GM19372 (cell line): ENCODE measurements around the gene EDIL3.

ENCODE experiments used
- ATAC-seq: cut with Tn5 transposase; IDR thresholded peaks from one replicate; pipeline ENCODE4 v1.9.1; 2021; ENCODE audit warnings: mild to moderate bottlenecking, low read depth, moderate library complexity; ENCODE audit not compliant: unreplicated experiment

The EDIL3 gene

DNA sequence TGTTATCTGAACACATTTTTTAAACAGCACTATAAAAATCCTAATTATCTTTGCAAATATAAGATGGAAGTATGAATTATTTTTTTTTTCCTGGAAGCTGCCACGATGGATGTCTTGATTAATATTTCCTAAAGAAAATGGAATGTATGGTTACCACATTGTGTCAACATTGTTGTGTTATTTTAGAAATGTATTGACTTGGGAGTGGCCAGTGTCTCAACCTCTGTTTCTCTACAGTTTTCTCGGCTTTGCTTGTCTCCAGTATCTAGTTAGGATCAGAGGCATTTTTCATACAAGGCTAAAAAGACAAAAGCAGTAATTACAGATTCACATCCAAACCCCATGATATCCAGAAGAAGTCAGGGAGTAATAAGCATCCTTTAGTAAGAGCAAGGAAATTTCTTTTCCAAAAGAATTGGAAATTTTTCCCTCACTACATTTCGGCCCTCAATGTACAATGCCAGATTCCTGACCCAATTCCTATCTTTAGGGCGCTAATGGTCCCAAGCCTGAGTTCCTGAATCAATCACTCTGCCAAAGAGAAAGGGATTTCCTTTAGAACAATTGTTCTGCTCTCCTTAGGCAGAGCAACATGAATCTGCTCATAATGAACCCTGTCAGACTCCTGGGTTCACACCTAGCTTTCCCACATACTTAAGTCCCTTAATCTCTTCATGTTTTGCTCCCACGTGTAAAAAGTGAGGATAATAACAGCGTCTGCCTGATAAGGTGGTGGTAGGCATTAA is 111.7 kb downstream of the EDIL3 start:
- no peak for ATAC-seq

DNA sequence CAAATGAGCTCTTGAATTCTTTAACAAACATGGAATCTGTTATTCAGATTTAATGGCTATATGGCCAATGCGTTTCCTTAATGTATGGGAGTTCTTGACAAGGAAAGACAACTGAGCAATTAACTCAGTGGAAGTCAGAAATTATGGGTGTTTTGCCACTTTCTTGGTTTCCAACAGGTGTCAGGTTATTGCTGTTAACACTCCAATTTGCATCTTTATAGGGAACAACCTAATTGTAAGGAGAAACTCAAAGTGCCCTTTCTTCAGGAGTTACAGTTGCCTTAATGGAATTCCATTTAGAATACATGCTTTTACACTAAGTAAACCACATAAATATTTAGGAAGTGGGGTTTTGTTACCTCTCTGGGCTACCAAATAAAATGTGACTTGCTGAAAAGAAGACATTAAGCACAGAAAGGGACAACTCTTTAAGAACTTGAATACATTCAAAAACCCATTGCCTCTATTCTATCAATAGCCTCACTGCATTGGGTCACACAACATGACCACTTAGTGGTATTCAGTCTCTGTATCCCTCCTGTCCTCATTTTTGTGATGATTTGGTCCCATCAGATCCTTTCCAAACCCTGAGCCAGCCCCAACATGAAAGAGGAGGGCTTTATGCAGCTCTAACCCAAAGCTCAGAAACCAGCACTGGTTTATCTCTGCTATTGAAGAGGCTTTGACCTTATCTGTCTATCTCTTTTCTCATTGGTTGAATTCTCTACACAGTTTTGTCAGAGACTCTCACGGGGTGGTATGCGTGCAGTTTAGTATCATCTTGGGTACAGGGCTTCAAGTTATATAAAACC is 118.7 kb downstream of the EDIL3 start:
- no peak for ATAC-seq

DNA sequence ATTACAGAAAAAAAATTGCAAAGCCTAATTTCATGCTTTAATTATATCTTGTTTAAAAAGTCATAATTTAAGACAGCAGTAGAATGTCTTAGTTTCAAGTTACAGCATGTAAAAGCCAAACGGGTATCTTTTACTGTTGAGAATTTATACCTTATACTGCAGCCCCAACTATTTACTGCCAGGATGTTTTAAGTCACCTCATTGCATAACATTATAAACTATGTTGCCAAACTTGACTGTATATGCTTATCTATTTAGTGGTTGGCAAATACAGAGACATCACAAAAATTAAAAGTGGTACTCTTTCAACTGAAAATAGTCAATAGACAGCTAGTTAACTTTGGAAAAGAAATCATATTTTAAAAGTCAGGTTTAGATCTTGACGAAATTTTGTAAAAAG is 119.5 kb downstream of the EDIL3 start:
- ATAC-seq: no peak

DNA sequence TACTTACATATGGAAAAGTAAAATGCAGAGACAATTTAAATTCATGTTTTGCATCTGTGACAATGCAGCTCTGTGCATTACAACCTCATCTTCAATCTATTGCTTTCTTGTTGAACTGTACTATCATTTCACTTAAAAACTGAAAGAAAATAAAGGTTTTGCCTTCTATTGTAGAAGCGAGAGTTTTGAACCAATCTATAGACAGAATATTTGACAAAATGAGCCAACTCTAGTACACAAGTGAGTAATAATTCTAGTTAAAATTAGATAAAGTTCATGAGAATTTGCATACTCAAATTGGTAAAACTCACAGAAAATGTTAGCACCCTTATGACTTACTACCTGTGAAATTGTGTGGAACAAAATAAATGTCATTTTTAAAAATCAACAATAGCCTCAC is 123.7 kb downstream of the EDIL3 start:
- ATAC-seq: no peak

DNA sequence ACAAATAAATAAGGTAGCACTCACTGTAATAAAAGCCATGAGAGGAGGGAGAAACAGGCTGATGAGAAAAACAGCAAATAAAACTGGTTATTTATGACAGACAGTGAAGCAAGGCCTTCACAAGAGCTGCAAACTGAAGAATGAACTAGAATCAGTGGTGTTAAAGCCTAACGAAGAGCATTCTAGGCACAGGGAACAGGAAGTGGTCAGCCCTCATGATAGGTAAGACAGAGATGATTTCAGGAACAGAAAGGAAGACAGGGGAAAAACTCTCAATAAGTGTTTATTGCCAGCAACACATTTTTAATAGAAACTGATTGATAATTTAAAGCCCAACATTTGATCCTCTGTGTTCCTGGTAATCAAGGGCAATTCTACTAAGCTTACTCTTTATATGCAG is 124.5 kb downstream of the EDIL3 start:
- ATAC-seq: no peak

DNA sequence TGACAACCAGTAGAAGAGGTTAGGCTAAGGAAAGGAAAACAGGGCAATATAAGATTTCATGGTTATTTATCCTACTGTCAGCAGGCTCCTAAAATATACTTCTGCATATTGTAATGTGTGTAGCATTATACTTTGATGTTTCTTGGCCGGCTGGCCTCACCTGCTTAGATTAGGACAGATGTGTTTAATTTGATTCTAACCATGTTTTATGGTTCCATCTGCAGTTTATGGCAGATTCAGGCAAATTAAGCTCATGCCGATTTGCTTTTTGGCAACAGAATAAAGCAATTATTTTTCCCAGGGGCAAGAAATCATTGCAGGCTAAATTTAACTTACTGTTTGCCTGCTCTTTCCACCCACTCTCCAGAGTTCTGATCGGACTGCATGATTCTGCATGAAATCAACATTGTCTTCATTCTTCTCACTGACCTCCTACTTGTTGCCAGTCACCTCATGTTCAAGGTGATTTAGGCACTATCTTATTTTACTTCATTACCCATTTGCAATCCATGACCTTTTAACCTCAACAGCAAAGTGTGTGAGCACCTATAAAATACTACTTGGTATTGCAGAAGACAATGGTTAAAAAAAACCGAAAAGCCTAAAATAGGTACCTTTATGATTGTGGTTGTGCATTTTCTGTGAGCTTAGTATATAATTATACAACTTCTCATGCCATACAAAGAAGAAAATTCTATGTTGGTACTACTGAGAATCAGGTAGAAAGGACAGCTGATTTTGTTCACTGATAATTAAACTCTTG is 125.2 kb downstream of the EDIL3 start:
- no peak for ATAC-seq

DNA sequence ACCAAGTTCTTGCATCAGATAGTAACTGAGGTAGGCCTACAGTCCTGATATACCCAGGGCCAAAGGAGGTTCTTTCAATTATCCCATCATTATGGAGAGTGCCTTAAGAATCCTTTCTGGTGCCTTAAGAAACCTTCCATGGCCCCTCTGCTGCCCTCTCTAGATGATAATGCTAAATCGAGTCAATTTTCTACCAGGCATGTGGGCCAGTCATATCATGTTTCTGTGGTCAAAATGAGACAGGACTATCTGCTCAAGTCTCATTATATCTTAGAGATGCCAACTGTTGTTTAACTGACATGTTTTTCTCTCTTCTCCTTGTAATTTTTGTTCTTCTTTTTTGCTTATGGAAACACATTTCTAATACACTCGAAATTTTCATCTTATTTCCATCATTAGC is 127.6 kb downstream of the EDIL3 start:
- no peak for ATAC-seq

DNA sequence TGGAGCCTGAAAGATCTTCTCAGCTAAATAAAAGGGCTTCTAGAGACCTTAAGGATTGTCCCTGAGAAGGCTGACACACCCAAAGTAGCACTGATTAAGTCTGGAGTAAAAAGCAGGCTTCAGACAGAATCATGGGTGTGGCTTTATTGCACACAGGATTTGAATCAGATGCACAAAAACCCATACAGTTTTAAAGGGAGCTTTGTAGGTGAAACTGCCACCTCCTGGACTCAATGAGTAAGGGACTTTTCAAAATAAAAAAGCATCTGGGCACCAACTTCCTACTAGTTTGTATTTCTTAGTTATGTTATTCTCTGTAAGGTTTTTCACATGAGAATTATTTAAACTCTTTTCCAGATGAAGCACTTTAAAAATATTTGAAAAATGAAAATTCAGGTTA is 129.4 kb downstream of the EDIL3 start:
- no peak for ATAC-seq

DNA sequence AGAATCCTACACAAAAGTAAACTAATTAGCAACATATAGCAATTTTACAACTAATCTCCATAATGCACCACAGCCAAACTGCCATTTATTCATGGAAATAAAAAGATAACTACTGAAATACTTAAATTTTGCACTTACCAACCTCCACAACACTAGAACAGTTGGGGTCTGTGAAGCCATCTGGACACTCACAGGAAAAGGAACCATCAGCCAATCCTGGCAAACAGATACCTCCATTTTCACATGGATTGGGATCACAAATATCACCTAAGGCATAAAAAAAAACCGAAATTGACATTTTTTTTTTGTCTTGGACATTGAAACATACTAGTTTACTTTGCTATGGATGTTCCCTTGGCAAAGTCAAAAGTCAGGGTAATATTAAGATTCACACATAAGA is 130.7 kb downstream of the EDIL3 start:
- no peak for ATAC-seq

DNA sequence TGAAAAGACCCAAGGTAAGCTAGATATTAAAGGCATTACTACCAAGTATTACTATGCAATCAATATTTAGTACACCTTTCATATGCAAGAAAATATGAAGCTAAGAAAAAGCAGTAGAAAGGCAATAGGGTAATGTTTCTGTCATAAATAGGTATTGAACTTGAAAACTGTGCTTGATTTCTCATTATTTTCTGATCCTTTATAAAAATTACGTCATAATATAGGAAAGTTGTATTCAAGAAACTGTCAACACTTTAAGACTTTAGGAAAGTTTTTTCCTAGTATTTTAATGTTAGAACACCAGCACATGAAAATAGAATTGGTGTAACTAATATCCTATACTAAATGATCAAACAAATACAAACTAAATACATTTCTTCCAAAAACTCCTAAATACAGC is 133.2 kb downstream of the EDIL3 start:
- ATAC-seq: no peak

DNA sequence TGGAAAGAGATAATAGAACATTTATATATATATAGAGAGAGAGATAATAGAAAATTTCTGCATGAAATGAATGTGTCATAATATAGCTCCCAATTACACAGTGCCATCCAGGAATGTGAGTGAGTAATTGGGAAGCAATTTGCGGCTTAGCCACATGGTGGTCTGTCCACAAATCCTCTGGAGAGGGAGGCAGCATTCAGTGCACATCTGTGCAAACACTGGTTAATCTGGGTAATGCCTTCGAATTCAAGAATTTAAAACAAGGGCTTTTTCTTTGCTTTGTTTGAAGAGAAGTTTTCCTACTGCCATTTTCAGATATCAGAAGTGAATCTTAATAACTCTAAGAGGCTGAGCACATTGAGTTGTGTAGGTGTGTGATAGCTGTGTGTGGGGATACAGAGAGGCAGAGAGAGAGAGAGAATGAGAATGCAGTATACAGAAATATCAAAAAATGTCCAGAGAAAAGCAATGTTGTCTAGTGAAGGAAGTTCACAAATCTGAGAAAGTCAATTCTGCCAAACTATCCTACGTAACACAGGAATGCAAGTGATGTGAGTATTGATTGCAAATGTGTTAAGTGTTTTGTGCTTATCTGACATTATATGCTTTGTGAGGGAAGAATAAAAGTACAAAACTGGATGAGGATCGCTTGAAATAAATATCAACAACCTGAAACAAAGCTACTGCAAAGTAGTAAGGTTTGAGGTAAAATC is 134.6 kb downstream of the EDIL3 start:
- no peak for ATAC-seq

DNA sequence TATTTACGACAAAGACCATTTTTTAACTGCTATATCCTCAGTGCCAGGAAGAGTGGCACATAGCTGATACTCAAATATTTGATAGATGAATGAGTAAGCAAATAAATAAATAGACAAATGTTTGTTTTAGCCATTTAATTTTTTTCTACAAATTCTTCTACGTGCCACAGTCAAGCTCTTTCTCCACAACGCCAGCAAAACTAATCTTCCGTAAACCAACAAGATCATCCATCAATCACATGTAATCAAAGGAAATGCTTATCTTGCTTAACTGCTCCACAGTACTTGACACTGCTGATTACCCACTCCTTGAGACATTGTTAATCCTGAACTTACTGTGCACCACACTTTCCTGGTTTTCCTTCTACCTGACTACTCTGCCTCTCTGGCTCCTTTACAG is 136.7 kb downstream of the EDIL3 start:
- ATAC-seq: no peak

DNA sequence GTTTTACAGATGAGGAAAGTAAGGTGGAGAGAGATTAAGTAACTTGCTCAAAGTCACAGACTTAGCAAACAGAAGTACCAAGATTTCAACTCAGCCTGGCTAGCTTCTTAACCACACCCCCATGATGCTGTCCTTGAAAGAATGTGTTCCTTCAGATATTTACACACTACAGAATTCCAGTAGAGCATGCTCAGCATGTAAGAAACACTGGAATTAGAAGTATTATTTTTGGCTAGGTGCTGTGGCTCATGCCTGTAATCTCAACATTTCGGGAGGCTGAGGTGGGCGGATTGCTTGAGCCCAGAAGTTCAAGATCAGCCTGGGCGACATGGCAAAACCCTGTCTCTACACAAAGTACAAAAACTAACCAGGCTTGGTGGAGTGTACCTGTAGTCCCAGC is 142.4 kb downstream of the EDIL3 start:
- ATAC-seq: no peak

DNA sequence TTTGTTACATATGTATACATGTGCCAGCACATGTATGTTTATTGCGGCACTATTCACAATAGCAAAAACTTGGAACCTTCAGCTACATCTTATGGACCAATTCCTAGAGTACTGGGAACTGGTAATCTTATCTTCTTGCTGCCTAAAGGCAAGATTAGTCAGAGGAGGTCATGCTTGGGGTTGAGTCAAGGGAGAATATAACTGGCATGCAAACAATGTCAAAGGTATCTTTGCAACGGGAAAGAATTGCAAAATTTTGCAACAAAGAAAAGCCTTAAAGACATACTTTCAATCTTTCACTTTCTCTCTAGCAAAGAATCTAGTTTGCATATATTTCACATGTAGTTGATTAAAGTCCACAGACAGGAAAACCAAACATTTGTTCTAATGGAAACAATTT is 145.2 kb downstream of the EDIL3 start:
- no peak for ATAC-seq

DNA sequence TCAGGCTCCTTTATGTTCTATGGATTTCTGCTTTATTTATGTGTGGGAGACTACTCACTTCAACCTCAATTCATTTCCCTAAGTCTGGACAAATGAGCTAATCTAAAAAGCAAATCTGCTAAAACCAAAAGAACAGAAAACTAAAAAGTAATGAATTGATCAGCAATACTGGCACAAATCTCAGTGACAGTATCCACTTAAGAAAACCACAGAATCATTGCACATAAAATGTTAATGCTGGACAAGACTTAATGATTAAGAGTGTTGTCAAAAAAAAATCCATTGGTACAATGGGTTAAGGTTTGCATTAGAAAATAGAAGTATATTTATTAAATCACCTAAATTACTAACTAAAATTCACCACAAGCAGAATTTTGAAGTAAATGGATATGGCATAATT is 147.6 kb downstream of the EDIL3 start:
- ATAC-seq: no peak

DNA sequence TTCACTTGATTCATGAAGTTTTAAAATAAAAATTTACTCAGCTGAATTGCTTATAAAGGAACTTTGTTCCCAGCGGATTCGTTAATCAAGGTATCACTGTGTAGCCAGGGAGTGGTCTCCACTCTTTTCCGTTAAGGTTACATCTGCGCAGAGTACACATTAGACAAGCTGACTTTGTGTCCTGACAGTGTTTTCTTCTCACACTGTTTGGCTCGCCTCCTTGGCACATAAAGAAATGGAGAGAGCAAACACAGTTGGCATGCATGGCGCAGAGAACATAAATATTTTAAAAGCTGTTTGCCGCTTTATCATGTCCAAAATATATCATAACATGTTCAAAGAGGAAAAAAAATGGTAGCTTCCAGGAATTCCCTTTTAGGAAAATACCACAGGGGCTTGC is 153.2 kb downstream of the EDIL3 start:
- ATAC-seq: no peak

DNA sequence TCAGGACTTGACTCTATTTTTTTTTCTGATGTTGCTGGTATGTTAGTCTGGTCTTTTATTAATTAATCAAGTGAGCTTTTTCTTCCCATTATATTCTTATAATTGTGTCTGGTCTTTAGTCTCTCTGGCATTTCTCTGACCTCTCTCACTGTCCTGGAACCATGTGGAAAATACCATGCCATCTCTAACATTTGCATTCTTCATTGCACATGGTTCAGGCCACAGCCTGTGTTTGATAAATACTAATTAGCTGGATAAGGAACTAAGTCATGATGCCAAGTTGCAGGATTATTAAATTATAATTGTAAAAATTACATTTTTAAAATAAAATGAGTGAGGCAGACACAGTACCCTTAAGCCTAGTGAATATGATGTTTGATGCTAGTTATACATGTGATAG is 155.6 kb downstream of the EDIL3 start:
- no peak for ATAC-seq

DNA sequence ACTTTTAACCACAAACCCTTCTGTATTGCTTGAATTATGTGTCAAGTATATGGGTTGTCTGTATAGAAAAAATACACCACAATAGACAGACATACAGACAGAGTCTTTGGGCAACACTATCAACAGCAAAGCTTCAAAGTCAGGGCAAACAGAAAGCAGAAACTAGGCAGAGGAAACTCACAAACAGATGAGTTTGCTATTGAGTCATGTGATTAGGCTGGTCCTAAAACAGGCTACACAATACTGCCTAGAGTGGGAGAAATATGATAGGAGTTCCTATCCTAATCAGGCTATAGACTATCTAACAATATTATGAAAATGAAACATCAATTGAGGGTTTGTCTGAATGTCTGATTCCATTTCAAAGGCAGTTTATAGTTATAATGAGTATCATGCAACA is 156.4 kb downstream of the EDIL3 start:
- ATAC-seq: no peak

DNA sequence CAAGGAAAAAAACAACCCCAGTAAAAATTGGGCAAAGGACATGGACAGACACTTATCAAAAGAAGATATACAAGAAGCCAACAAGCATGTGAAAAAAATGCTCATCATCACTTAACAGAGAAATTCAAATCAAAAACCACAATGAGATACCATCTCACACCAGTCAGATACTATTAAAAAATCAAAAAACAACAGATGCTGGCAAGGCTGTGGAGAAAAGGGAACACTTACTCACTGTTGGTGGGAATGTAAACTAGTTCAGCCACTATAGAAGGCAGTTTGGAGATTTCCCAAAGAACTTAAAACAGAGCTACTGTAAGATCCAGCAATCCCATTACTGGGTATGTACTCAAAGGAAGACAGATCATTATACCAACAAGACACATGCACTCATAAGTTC is 157.4 kb downstream of the EDIL3 start:
- ATAC-seq: no peak

DNA sequence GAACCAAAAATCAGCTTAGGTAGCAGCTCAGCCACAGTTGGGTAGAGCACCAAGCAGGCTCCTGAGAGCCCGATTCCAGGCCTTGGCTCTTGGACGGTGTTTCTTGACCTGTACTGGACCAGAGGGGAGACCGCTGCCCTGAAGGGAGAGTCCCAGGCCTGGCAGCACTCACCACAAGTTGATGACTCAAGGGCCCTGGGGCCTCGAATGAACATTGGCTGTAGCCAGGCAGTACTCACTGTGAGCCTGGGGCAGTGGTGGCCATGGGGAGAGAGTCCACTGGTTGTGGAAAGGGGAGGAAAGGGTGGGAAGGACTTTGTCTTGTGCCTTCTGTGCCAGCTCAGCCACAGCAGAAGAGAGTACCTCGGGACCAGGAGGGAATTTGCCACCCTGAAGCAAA is 166.1 kb downstream of the EDIL3 start:
- no peak for ATAC-seq

DNA sequence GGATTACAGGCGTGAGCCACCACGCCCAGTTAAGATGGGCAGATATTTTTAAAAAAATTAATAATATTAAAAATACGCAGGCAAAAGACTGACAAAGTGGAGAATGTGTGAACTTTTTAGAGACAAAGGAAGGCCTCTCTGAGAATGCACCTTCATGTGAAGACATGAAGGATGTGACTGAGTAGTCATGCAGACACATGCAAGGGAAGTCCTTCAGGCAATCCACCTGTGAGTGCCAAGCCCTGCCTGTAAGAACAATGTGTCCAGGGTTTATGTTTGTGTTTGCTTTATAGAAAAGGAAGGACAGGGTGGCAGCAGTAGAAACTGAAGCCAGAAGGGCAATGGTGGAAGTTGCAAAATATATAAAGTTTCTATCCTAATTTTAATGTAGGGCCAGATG is 169.2 kb downstream of the EDIL3 start:
- no peak for ATAC-seq
